ENCODE data around the gene MICAL3.

The MICAL3 gene

DNA sequence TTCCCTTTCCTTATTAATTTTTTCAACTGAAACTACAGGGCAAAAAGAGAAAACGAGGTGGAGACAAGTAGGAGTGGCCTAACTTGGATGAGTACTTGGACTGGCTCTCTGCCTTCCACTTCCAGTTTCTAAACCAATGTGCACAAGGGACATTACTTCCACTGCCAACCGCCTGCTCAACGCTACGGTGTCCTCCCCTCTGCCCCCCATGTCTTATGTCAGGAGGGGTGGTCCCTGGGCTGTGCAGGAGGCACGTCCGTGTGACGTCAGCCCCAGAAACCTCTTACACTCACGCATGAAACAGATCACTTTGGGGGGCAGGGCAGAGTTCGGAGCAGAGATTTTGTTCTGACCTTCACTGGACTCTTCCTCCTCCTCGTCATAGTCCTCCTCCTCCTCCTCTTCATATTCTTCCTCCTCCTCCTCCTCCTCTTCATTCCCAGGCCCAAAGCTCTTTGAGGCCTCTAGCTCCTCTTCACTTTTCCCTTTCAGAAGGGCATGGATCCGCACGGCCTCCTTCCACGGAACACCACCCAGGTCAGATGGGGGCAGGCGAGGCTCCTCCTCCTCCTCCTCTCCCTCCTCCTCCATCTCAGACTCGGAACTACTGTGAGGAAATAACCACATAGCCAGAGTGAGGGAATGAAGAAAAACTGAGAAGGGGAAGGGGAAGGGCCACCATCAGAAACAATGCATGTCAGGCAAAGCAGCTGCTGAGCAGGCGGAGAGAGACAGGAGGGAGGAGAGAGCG, 192.7 kb downstream of the MICAL3 start:
- DNase-seq (ENCODE audit: low read depth, low spot score) = no peak
- Histone ChIP-seq H3K27ac (ENCODE audit: low read length) (no peak overlapping the region), H3K4me3 (ENCODE audit: low read length) (no peak overlapping the region), H3K4me1 (ENCODE audit: control insufficient read depth, insufficient read depth, low read length) (no peaks in the 10 kb centered on the region), H3K27me3 (ENCODE audit: control insufficient read depth, insufficient read depth, low read length) (no peaks in the 10 kb centered on the region), H3K36me3 (ENCODE audit: control insufficient read depth, insufficient read depth, low read length) (no peaks in the 10 kb centered on the region), H3K9me3 (ENCODE audit: control insufficient read depth, insufficient read depth, low read length) (no peaks in the 10 kb centered on the region)
- WGBS (ENCODE audit: insufficient coverage, insufficient read length) = no CpG with 5 or more reads among the region's 17 CpGs

DNA sequence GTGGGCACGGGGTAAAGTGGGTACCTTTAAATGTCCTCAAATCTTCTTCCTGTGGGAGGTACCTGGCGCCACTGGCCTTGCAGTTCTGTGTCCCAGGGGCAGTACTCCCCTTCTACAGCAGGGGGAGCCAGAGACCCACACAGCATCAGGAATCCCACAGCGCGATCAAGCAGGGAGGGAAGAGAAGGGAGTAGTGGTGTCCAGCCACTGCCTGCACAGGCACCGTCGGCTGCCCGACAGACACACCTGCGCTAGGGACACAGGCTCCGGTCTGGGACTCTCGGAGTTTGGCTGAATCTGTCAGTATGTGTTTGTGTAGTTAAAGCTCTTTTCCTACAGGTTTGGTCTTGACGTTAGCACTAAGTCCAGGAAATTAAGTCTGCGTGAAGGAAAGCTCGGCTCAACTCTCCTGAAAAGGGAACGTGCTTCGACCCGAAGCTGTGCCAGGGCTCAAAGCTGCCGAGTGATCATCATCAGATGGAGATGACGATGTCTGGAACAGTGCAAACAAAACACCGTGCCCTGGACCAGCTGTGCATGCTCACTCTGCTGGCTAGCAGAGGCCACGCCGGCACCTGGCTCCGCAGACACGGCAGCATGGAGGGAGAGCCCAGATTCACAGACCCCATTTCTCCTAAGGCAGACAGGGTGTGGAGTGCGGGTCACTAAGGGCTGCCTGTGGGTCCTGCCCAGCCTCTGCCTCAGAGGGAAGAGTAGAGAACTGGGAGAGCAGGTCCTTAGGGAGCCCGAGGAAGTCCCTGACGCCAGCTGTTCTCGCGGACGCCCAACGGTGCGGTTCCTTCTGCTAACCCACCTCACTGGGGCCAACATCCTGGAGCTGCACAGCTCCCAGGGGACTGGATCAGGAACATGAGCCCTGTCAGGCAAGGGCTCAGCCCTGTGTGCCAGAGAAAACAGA, 194.1 kb downstream of the MICAL3 start:
- H3K27me3 ChIP-seq (ENCODE audit: control insufficient read depth, insufficient read depth, low read length) = no peaks in the 10 kb centered on the region
- no peak overlapping the region for H3K27ac ChIP-seq (ENCODE audit: low read length)
- no peaks in the 10 kb centered on the region for H3K4me1 ChIP-seq (ENCODE audit: control insufficient read depth, insufficient read depth, low read length)
- peak; percentile 58 for DNase-seq (ENCODE audit: low read depth, low spot score)
- no peaks in the 10 kb centered on the region for H3K9me3 ChIP-seq (ENCODE audit: control insufficient read depth, insufficient read depth, low read length)
- WGBS (ENCODE audit: insufficient coverage, insufficient read length) = no CpG with 5 or more reads among the region's 31 CpGs
- H3K36me3 ChIP-seq (ENCODE audit: control insufficient read depth, insufficient read depth, low read length) = no peaks in the 10 kb centered on the region
- H3K4me3 ChIP-seq (ENCODE audit: low read length) = no peak overlapping the region

DNA sequence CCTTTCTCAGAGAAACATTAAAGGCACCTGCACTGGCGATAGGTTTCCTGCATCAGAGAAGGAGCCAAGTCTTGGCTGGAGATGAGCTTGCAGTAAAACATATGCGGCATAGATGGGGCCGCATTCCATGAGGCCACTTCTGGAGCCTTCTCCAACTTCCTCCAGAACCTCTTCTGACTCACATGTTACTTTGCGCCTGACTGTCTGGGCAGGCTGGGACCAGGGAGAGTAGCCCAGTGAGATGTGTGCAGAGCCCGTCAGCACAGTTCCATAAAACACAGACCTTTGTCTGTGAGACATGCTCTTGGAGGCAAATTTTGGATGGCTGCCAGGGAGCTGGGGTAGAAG, 194.7 kb downstream of the MICAL3 start:
- no peaks in the 10 kb centered on the region for H3K9me3 ChIP-seq (ENCODE audit: control insufficient read depth, insufficient read depth, low read length)
- H3K4me3 ChIP-seq (ENCODE audit: low read length) = no peak overlapping the region
- H3K27me3 ChIP-seq (ENCODE audit: control insufficient read depth, insufficient read depth, low read length) = no peaks in the 10 kb centered on the region
- no CpG with 5 or more reads among the region's 5 CpGs for WGBS (ENCODE audit: insufficient coverage, insufficient read length)
- H3K4me1 ChIP-seq (ENCODE audit: control insufficient read depth, insufficient read depth, low read length) = no peaks in the 10 kb centered on the region
- H3K27ac ChIP-seq (ENCODE audit: low read length) = no peak overlapping the region
- DNase-seq (ENCODE audit: low read depth, low spot score) = no peak
- H3K36me3 ChIP-seq (ENCODE audit: control insufficient read depth, insufficient read depth, low read length) = no peaks in the 10 kb centered on the region

DNA sequence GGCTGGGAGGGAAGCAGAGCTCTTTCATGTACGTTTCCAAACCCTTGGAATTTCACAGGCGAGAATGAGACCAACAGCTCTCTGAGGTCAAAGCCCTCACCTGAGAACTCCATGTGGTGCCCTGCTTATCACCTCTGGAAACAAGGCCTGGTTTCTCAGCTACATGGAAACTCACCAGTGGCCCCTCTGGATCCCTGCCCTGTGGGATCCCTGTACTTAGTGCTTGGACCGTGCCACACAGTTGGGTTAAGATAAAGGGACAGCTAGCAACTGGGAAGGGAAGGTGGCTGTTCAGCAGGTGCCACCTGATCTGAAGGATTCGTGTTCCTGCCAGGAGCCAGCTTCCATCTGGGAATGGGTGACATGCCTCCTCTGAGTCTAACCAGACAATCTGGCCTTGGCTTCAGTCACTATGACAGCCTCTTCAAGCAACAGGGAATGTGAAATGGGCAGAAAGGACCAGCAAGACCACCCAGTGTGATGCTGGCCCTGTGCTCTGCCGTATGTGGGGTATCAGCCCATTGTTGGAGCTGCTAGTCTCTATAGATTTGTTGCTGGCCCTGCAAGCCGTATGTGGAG, 195.8 kb downstream of the MICAL3 start:
- DNase-seq (ENCODE audit: low read depth, low spot score) = no peak
- Histone ChIP-seq H3K9me3 (ENCODE audit: control insufficient read depth, insufficient read depth, low read length) (no peaks in the 10 kb centered on the region), H3K27ac (ENCODE audit: low read length) (no peak overlapping the region), H3K4me3 (ENCODE audit: low read length) (no peak overlapping the region), H3K36me3 (ENCODE audit: control insufficient read depth, insufficient read depth, low read length) (no peaks in the 10 kb centered on the region), H3K27me3 (ENCODE audit: control insufficient read depth, insufficient read depth, low read length) (no peaks in the 10 kb centered on the region), H3K4me1 (ENCODE audit: control insufficient read depth, insufficient read depth, low read length) (no peaks in the 10 kb centered on the region)
- no CpG with 5 or more reads among the region's 6 CpGs for WGBS (ENCODE audit: insufficient coverage, insufficient read length)

DNA sequence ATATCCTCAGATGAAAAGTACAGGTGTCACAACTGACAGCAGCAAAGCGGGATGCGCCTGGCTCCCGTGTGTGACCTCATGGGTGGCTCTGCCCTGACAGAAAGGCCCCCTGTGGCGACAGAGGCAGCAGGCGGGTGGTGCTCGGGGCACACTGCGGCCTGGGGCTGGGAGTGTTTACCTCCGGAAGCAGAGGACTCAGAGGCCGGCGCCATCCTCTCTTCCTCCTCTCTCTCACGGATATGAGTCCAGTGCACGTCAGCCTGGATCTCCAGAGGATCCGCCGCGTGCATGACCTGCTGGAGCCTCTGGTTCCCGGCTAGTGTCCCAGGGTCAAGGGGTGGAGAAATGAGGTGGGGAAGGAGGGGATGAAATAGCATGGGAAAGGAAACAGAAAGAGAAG, 196.9 kb downstream of the MICAL3 start:
- no CpG with 5 or more reads among the region's 16 CpGs for WGBS (ENCODE audit: insufficient coverage, insufficient read length)
- Histone ChIP-seq H3K9me3 (ENCODE audit: control insufficient read depth, insufficient read depth, low read length) (no peaks in the 10 kb centered on the region), H3K4me3 (ENCODE audit: low read length) (no peak overlapping the region), H3K27ac (ENCODE audit: low read length) (no peak overlapping the region), H3K4me1 (ENCODE audit: control insufficient read depth, insufficient read depth, low read length) (no peaks in the 10 kb centered on the region), H3K36me3 (ENCODE audit: control insufficient read depth, insufficient read depth, low read length) (no peaks in the 10 kb centered on the region), H3K27me3 (ENCODE audit: control insufficient read depth, insufficient read depth, low read length) (no peaks in the 10 kb centered on the region)
- DNase-seq (ENCODE audit: low read depth, low spot score) = no peak

DNA sequence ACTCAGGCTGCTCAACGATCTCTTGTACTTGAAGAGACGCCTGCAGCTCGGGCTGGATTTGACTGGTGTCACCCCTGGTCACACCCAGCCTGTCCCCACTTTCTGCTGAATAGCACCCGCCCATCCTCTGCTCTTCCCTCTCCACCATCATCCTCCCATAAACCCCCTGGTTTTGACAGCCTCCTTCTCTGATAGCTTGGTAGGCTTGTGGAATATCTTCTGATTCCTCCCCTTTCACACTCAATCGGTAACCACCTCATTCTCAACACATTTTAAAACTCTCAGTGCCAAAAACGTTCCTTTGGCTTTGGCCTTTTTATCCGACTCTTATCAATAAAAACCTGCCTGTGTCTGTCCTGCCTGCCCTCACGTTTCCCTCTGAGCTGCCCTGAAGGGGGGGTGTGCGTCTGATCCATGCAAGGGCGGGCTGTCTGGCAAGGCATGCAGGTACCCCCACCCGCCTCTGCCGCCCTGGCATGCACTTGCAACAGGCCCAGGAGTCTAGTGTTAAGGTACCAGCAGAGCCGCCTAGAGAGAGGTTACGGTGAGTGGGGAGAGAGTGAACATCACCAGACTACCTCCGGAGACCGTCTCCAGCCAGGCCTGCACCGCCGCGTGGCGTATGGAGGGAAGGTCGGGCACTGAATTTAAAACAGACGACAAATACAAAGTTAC, 198.3 kb downstream of the MICAL3 start:
- Histone ChIP-seq H3K9me3 (ENCODE audit: control insufficient read depth, insufficient read depth, low read length) (no peaks in the 10 kb centered on the region), H3K36me3 (ENCODE audit: control insufficient read depth, insufficient read depth, low read length) (no peaks in the 10 kb centered on the region), H3K27ac (ENCODE audit: low read length) (no peak overlapping the region), H3K4me3 (ENCODE audit: low read length) (no peak overlapping the region), H3K4me1 (ENCODE audit: control insufficient read depth, insufficient read depth, low read length) (no peaks in the 10 kb centered on the region), H3K27me3 (ENCODE audit: control insufficient read depth, insufficient read depth, low read length) (no peaks in the 10 kb centered on the region)
- no peak for DNase-seq (ENCODE audit: low read depth, low spot score)
- WGBS (ENCODE audit: insufficient coverage, insufficient read length) = no CpG with 5 or more reads among the region's 22 CpGs

DNA sequence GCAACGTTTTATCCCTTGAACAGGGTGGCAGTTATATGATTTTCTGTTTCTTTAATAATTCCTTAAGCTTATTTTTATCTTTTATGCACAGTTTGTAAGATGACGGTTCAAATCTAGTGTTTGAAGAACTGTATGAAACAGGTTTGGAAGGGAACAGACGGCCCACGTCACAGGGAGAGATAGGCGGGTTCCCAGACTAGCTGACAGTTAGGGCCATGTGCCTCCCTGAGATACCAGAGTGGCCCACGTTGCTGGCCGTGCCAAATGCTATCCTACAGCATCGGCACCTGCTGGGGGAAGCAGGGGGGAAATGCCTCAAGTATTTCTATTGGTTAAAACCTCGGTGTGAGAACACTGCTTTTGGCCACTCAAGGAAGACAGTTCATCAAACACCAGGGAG, 199.9 kb downstream of the MICAL3 start:
- Histone ChIP-seq H3K4me1 (ENCODE audit: control insufficient read depth, insufficient read depth, low read length) (no peaks in the 10 kb centered on the region), H3K4me3 (ENCODE audit: low read length) (no peak overlapping the region), H3K36me3 (ENCODE audit: control insufficient read depth, insufficient read depth, low read length) (no peaks in the 10 kb centered on the region), H3K27me3 (ENCODE audit: control insufficient read depth, insufficient read depth, low read length) (no peaks in the 10 kb centered on the region), H3K27ac (ENCODE audit: low read length) (no peak overlapping the region), H3K9me3 (ENCODE audit: control insufficient read depth, insufficient read depth, low read length) (no peaks in the 10 kb centered on the region)
- WGBS (ENCODE audit: insufficient coverage, insufficient read length) = no CpG with 5 or more reads among the region's 9 CpGs
- DNase-seq (ENCODE audit: low read depth, low spot score) = no peak

DNA sequence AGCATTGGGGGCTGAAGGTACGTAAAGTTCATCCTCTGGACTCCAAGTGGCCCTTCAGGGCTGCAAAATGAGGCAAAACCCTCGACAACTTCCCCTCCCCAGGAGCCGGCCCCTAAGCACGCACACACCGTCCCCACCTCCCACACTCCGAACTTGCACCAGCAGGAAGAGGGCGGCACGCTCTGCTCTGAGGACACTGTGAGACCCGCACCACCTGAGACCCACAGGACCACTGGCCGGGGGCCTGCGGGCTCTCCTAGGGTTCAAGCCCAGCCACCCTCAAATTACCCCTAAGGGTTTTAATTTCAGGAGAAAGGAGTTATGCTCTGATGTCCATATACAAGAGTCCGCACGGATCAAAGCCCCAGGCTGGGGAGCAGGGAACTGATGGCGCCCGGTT, 200.4 kb downstream of the MICAL3 start:
- no peak overlapping the region for H3K4me3 ChIP-seq (ENCODE audit: low read length)

DNA sequence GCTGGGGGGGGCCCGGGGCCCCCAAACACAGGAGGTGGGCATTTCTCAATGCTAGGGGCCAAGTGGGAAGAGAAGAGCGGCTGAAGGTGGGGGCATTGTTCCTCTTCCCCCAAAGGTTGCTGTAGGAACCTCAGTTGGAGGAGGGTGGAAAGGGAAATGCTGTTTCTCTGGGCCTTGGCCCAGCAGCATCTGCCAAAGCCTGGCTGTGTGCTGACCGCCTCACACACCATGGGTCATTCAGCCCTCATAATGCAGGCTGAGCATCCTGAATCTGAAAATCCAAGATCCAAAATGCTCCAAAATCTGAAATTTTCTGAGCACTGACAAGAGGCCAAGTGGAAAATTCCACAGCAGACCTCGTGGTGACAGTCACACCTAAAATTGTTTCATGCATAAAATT, 201.1 kb downstream of the MICAL3 start:
- H3K9me3 ChIP-seq (ENCODE audit: control insufficient read depth, insufficient read depth, low read length) = no peaks in the 10 kb centered on the region
- no peak overlapping the region for H3K27ac ChIP-seq (ENCODE audit: low read length)
- no peaks in the 10 kb centered on the region for H3K4me1 ChIP-seq (ENCODE audit: control insufficient read depth, insufficient read depth, low read length)
- no peaks in the 10 kb centered on the region; the same call in 1 of the 2 replicates for H3K36me3 ChIP-seq (ENCODE audit: control insufficient read depth, insufficient read depth, low read length)
- no peak for DNase-seq (ENCODE audit: low read depth, low spot score)
- H3K4me3 ChIP-seq (ENCODE audit: low read length) = no peak overlapping the region
- WGBS (ENCODE audit: insufficient coverage, insufficient read length) = no CpG with 5 or more reads among the region's 4 CpGs
- no peaks in the 10 kb centered on the region for H3K27me3 ChIP-seq (ENCODE audit: control insufficient read depth, insufficient read depth, low read length)

More for the DNA sequence above, 200.4 kb downstream of the MICAL3 start:
- Histone ChIP-seq H3K4me1 (ENCODE audit: control insufficient read depth, insufficient read depth, low read length) (no peaks in the 10 kb centered on the region), H3K9me3 (ENCODE audit: control insufficient read depth, insufficient read depth, low read length) (no peaks in the 10 kb centered on the region), H3K27me3 (ENCODE audit: control insufficient read depth, insufficient read depth, low read length) (no peaks in the 10 kb centered on the region), H3K36me3 (ENCODE audit: control insufficient read depth, insufficient read depth, low read length) (no peaks in the 10 kb centered on the region), H3K27ac (ENCODE audit: low read length) (no peak overlapping the region)
- DNase-seq (ENCODE audit: low read depth, low spot score) = no peak
- no CpG with 5 or more reads among the region's 15 CpGs for WGBS (ENCODE audit: insufficient coverage, insufficient read length)

DNA sequence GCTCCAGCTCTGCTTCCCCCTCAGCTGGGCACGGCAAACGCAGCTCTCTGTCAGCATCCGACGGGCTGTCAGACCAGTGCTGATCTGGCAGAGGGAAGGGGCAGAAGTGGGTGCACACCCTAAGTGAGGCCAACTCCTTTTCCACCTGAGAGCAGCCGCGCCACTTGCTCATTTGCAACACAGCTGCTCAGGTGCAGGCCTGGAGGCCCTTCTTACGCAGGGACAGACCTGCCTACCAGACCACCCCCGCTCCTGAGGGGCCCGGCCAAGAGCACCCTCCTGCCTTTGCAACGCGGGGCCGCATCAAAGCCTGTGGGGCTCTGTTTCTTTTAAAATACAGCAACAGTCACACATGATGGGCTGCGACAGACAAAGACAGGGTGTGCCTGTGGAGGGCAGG, 202.3 kb downstream of the MICAL3 start:
- Histone ChIP-seq H3K36me3 (ENCODE audit: control insufficient read depth, insufficient read depth, low read length) (no peaks in the 10 kb centered on the region; the same call in 1 of the 2 replicates), H3K27me3 (ENCODE audit: control insufficient read depth, insufficient read depth, low read length) (no peaks in the 10 kb centered on the region), H3K9me3 (ENCODE audit: control insufficient read depth, insufficient read depth, low read length) (no peaks in the 10 kb centered on the region), H3K4me1 (ENCODE audit: control insufficient read depth, insufficient read depth, low read length) (no peaks in the 10 kb centered on the region), H3K4me3 (ENCODE audit: low read length) (no peak overlapping the region), H3K27ac (ENCODE audit: low read length) (no peak overlapping the region)
- no peak for DNase-seq (ENCODE audit: low read depth, low spot score)
- WGBS (ENCODE audit: insufficient coverage, insufficient read length) = no CpG with 5 or more reads among the region's 13 CpGs

Measured in iPS DF 6.9 (cell line).